IPS DF 19.7 (cell line): ENCODE measurements around the gene CFAP53.

Experiments used
- DNase-seq: peaks from one replicate; pipeline ENCODE4 v3.0.0-alpha.2; 2013; ENCODE audit warnings: low read depth, low spot score

Gene CFAP53

DNA sequence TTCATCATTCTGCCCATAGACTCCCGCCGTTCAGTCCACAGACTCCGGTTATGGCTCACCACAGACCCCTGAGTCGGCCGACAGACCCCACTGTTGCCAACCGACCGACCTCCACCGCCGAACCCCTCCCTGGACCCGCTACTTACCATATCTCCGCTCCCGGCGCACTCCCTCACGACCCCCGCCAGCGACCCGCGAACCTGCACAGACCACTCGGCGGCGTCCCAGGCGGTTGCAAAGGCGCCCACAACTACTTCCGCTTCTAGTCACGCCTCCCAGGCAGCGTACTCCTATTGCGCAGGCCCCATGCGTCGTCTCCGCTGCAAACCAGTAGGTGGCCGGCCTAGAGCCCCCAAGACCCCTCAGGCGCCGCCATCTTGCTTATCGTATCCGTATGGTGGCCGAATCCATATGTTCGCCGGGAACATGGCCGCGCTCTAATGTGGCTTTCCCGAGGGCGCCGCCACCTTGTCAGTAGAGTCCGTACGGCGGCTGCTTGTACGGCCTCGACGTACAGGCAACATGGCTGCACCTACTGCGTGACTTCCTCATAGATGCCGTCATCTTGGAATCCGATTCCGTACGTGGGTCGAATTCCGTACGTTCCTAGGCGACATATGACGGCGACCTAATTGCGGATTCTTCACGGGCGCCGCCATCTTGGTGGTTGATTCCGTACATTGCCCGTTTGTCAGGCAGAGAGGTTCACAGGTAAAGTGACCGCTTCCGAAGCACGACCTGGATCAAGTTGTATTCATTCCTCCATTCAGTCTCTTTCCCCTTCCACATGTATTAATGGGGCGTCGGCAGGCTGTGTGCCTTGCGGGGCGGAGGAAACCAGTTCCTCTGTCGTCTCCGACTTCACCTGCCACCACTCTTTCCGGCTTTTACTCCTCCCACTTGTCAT is 21.4 kb upstream of the CFAP53 start, which contains the start of gene CXXC1:
Gene CXXC1 (minus strand): TSS at position 252 of the 907 bp plus-strand sequence. CDS start 103 bp downstream, at position 149.
- peak; percentile 92 for DNase-seq

DNA sequence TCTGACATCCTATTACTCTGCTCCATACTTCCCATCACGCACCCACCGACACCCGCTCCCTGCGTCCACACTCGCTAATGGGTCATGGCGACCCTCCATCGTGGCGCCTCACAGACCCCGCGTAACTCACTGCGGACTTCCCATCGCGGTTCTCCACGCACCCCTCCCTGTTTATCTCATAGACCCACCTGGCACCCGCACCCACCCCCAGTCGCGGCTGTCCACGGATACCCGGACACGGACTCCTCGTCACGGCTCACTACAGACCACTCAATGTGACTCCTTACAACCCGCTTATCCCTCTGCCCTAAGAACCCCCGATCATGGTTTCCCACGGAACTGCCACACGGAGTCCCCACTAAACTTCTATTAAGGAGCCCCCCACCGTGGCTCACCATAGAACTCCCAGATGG is 20.7 kb upstream of the CFAP53 start:
- DNase-seq = no peak

DNA sequence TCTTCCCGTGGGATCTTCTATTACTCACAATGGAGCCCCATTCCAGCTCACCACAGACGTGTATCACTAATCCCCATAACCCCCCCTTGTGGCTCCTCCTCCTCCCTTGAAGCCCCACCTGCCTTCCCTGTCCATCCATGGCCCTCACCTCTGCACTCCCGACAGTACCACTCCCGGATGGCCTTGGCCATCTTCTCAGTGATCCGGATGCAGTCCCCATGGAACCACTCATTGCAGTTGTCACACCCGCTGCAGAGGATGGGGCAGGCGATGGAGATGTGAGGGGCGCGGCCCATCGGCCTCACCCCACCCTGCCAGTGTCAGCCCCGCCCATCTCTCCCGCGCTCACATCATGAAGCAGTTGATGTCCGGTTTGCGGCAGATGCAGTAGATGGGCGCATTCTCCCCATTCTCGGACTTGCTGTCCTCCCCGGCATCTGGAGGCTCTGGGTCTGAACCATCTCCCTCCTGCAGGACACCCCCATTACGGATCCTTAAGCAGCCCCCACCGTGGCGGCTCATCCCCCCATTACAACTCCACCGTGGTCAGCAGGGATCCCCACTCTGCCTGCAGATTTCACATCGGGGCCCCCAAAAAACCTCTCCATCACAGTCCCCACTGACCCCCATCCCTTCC is 20.2 kb upstream of the CFAP53 start:
- DNase-seq = no peak

DNA sequence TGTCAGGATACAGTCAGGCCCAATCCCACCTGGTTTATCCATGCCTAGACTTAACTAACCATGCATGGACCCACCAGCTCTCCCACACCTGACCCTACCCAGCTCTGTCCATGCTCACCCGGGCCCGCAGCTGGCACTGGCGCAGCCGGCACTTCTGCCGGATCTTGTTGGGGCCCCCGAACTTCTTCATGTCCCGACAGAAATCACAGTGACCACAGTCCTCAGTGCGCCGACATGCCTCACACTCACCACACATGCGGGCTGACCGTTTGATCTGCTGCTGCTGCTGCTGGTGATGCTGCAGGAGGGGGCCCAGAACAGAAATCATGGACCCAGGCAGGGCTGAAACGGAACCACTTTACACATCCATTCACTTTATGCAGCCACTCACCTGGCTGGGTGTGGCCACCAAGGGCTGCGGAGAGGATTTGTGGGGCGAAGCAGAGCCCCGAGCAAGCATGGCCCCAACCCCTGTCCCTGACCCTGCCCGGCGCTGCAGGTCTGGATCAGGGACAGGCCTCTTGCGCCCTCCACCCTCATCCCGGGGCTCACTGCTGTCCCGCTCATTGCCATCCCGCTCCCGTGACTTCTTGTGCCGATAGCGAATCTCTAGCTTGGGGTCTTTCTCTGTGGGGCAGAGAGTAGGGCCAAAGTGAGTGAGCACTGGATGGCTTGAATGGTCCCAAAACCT is 19.5 kb upstream of the CFAP53 start:
- no peak for DNase-seq

DNA sequence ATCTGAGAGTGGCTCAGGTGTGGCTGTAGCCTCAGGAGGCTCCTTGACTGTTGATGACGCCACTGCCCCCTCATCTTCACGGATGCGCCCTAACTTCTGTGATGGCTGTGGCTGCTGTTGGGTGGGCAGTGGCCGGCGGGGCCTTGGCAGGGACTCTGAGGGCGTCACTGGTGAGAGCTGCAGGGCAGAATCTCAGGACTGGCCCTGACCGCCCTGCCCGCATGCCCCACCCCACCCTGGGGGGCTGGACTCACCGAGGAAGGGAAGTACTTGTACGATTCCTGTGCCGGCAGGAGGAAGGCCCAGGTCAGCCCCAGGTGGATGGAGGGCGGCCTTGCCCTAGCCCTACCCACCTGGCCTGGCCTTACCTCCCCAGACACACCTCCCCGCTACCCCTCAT is 18.8 kb upstream of the CFAP53 start:
- DNase-seq = no peak

DNA sequence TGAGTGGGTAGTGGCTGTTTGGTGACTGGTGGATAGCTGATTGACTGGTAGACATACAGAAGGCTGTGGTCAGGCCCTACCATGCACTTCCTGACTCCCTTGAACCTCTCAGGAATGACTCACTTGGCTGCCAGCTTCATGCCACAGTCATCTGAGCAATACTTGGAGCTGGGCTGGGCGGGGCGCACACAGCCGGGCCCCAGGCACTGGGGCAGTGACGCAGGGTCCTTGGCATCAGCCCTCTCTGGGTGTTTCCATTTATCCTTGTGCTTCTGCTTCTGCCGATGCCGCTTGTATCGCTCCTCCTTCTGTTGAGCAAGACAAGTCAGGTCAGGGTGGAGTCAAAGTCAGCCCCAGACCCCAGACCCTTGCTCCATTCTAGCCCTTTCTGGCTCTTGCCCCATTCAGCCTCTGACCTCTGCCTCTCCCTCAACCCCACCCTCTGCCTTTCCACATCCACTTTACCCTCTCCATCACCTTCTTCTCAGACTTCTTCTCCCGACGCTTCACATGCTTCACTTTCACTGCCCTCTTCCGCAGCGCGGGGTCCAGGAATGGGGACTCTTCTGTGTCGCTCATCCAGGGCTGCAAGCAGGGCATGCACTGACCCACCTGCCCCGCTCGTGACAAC is 18.1 kb upstream of the CFAP53 start:
- no peak for DNase-seq

DNA sequence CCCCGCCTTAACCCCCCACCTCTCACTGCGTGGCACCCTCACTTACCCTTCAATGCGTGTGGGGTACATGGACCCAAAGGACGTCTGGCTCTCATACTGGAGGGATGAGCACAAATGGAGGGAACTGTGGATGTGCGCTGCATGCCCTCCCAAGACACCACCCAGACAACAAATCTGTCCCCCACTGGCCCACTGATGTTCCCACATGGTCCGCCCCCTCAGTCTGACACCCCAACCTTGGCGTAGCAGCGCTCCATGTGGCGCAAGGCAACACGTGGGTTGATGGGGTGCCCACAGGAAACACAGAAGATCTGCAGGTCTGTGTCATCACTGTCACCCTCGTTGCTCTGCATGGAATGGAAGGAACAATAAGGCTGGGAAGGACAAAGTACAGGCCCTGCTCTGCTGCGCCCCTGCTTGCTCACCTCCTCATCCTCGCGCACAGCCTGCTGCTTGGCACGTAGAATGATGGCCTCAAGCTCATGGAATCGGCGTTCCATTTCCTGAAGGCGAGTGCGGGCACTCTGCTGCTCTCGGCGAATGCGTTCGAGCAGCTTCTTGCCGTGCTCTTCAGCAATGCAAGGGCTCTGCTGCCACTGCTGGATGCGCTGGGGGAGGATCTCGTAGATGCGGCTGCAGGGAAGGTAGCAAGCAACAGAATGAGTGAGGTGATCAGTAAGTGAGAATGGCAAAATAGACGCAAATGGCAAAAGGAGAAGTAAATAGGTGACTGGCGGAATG is 17.3 kb upstream of the CFAP53 start:
- DNase-seq = no peak

DNA sequence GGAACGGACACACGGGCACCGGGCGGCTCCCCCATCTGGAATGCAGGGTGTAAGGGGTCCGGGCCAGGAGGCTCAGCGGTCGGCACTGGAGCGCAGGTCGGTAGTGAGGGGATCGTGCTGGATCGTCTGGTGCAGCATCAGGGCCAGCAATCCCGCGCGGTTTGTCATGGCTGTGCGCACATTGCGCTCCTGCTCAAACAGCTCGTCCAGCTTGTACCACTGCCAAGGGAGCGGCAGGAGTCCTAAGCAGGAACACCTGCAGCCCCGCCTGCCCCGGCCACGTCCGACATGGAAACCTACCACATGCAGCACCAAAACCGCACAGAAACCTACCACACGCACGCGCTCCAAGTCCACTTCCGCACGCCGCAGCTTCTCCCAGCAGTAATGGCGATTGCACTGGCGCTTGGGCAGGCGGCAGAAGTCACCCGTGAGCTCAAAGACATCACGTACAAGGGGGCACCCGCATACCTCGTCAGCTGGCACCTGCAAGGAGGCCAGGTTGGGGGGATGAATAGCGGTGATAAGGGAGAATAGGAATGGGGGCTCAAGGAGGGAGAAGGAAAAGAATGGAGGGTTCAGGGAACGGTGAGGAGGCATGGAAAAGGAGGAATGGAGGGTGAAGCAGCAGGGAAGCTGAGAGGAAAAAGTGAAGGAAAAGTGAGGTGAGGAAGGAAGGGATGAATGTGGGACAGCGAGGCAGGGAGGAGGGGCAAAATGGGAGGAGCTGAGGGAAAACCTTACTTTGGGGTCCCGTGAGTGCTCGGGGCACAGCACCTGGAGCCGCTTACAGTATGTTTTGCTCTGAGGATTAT is 16.4 kb upstream of the CFAP53 start:
- DNase-seq = no peak

DNA sequence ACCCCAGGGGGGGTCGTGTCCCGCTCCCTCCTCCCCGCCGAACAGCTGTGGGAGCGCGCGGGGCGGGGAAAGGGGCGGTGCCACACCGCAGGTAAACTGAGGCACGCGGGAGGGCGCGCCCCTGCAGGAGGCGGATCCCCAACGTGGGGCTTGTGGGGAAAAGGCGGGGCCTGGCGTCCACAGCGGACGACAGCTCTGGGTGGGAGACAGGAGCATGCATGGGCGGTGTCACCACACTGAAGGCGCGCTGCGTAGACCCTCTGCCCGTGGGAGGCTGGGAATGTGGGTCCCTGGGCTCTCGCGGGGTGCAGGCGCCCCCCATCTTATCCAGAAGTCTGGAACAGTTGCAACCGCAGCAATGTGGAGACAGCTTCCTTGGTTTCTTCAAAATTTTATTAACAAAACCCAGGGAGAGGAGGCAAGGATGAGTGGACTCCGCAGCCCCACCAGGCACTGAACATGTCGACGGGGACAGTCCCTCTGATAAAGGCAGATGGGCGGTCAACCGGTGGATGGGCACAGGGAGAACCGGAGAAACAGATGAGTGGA is 15.8 kb upstream of the CFAP53 start:
- DNase-seq = no peak

DNA sequence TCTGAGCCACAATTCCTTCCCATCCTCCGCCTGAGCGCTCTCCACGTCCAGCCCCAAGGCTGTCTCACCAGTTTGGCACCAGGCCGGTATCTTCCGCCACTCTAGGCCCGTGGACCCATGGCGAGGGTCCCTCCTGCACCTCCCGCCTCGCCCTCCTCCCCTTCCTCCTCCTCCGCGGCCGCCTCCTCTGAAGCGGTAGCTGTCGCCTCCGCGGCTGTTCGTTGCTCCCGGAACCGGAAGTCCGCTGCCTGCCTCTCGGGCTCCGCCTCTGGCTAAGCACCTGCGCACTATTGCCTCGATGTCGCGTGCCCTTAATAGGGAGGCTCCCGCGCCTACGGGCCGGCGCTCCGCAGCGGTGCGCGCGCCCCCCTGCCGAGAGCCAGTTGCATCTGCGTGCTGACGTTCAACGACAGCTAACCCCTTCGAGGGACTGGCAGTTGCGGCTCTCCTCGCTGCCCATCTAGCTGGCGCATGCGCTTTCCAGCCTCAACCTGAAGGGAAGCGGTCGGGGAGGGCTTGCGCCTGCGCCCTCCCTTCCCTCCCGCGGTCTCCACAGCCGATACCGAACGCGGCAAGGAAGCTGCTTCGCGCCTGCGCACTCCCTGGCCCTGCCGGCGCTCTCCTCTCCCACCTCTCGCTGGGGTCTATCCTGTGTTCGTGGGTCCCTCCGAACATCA is 15.1 kb upstream of the CFAP53 start, which contains the start of gene MBD1:
Gene MBD1 (minus strand): TSS at position 229 of the 677 bp plus-strand sequence. CDS start 1,531 bp downstream, outside the sequence.
- DNase-seq = peak; percentile 77

DNA sequence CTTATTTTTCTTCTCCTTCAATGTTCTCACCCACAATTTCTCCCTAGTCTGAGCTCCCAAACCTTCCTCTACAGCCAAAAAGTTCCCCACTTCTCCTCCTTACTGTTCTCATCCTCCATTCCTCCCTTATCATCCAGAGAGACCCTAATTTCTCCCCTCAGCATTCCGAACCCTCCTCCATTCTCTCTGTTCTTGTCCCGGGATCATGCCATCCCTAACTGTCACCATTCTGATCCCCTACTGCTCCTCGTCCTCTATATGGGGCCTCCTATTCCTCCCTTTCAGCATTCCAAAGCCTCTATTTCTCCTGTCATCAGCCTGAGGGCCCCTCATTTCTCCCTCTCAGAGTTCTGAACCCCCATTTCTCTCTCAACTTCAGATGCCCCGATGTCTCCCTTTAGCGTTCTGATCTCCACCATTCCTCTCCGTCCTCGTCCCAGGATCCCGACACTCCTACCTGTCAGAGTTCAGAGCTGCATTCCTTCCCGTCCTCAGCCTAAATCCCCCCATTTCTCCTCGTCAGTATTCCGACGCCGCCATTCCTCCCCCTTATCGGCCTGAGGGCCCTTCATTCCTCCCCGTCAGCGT is 14.5 kb upstream of the CFAP53 start:
- DNase-seq = no peak

DNA sequence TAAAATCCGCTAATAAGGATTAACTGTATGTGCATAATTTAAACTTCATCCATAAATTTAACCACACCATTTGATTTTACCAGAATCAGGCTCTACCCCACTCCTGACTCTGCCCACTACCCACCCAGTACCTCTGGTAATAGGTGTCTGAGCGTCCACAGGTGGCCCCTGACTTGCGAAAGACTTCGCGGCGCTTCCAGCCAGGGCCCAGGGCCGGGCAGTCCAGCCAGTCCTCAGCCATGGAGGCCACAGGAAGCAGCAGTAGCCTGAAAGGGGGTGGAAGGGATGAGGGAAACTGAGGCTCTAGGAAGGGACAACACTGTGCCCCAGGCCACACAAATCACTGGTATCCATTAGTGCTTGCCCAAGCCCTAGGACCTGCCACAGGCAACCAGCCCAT is 13.5 kb upstream of the CFAP53 start:
- no peak for DNase-seq

DNA sequence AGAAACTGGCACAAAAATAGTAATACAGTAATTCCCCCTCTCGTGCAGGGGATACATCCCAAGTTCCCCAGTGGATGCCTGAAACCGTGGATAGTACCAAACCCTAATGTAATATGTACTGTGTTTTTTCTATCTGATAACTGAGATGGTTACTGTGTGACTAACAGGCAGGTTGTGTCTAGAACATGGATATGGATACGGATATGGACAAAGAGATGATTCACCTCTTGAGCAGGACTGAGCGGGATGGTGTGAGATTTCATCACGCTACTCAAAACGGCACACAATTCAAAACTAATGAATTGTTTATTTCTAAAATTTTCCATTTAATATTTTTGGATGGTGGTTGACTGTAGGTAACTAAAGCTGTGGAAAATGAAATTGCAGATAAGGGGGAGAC is 11.6 kb upstream of the CFAP53 start:
- no peak for DNase-seq

DNA sequence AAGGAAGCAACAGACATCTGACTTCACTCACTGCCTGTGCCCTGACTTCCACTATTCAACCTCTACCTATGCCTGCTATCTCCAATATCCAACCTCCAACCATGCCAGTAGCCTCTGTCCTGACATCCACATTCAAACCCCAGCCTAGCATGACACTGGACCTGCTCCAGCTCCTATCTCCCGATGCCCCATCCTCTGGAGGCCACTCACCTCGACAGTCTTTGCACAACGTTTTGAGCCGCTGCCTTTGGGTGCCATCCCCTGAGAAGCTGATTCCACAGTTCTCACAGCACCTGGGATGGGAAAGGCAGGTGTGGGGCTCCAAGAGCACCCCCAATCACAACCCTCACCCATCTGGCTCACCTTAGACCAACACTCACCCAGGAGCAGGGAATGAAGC is 10.2 kb upstream of the CFAP53 start:
- DNase-seq = no peak

DNA sequence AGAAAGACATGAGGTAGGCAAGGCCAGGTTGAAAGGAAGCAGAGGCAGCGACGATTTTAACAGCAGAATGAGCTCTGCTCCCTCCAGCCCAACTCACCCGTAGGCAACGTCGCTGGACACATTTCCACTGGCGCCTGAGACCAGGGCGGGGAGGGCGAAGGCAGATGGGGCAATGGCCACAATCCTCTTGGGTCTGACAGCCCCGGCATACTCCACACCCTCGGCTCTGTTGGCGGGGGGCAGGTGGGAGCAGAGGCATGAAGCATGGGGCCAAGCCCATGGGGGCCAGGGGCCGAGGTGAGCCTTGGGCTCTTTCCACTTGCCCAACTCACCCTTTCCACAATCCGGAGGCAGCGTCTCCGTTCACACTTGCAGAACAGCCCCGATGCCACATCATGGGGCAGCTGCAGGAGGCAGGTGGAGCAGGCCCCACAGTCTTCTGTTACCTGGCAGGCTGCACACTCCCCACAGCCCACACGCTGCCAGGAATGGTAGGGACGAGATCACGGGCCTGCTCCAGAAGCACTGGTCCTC is 9.3 kb upstream of the CFAP53 start:
- DNase-seq = no peak

DNA sequence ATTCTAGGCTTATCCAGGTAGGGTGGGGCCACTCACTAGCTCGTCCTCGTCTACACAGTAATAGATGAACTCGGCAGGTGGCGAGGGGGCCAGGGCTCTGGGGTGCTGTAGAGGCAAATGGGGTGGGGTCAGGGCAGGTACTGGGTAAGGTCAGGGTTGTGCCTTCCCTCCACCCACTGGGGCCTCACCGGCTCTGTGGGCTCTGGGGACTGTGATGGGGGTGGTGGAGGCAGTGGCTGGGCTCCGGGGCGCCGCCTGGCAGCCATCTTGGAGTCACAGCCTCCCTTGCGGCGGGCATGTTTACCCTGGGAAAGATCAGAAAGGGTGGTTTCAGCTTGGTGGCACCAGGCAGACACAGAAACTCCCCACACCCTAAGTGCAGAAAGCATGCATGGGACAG is 8.6 kb upstream of the CFAP53 start:
- DNase-seq = no peak

DNA sequence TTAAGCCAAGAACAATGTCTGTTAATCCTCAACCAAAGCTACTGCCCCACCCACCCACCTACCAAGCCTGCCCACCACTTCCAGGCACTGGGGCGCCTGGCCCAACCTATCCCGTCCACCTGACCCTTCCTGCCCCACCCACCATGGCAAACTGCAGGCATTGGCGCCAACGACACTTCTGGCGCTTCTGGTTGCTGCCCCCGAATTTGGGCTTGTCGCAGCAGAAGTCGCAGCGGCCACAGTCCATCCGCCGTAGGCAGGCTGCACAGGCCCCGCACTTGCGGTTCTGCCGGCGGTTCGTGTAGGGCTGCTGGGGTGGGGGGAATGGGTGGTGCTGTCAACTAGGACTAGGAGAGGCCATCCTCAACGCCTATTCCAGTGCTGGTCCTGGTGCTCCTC is 7.7 kb upstream of the CFAP53 start:
- no peak for DNase-seq

DNA sequence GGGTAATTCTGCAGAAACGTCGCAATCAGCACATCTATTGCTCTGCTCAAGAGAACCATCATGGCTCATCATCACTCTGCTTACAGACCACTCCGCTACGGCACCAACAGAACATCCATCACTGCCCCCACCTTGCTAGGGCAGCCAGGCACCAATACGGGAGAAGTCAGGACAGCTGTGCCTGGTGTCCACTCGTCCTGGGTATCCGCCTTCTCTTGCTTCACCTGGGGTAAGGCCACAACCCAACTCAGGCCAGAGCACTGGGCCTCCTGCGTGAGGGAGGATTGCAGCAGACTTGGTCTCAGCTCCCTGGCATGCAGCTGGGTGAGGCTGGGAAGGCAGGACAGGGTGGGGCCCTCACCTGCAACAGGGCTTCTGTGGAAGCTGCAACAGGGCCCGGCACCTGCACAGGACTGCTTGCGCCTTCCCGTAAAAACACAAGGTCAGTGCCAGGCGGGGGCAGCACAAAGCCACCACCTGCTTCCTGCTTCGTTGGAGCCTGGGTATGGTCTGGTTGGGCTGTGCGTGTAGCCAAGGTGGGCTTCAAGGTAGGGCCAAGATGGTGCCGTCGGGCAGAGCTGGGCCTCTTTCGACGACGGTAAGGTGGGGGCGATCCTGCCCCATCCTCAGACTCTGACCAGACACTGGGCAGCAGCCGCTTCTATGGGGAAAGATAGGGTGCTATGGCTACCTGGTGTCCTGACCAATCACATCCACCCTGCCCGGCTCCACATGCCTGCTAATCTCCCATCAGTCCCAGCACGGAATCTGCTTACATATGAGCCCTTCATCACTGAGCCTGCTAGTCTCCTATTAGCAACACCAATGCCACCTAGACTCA is 7.1 kb upstream of the CFAP53 start:
- DNase-seq = no peak
